ENCODE results near the gene RFX5. TPM values are rescaled to one million over a fixed set of nuclear protein-coding genes. Genes with fewer than 3 reads are reported as not detected.

The RFX5 gene
- polyA plus RNA-seq, 1 donor (not counting 4 experiments of a cell fraction or from before 2014, with no cell fraction given), result 55.4 TPM

- H3K27ac ChIP-seq (ENCODE audit: control insufficient read depth, insufficient read depth, low read length), result no peak overlapping the region
- H3K4me1 ChIP-seq (ENCODE audit: control insufficient read depth, extremely low read depth, insufficient read depth, low read length), result peaks cover 23% of the 10 kb centered on the region
- H3K9me3 ChIP-seq (ENCODE audit: control insufficient read depth, low read depth, low read length), result no peaks in the 10 kb centered on the region
- H3K79me2 ChIP-seq (ENCODE audit: control insufficient read depth, insufficient read depth, low read length), result peaks cover 11% of the 10 kb centered on the region
- dilution Hi-C loops (cut with MboI; ENCODE audit: extremely low pct_ligation_motif_present, low sequenced_read_pairs), result no loop called here
- DNase-seq (ENCODE audit: low read depth, low spot score), result no peak
- TF ChIP-seq CTCF (optimal IDR thresholded peaks at IDR 0.05 in 1 of 3, IDR thresholded peaks at IDR 0.05 in 1 of 3, conservative IDR thresholded peaks at IDR 0.05 in 1 of 3; ENCODE audit: extremely low read depth in 1 of 3, insufficient read depth in 2 of 3, low read length in 3 of 3) (no peak), EZH2 (IDR thresholded peaks at IDR 0.05; ENCODE audit: low read length) (no peak)
- no peaks in the 10 kb centered on the region for H3K27me3 ChIP-seq (ENCODE audit: control insufficient read depth, extremely low read depth, insufficient read depth, low read length)
- no peak overlapping the region for H2AFZ ChIP-seq (ENCODE audit: control insufficient read depth, low read length)
- no peak for FAIRE-seq
- H4K20me1 ChIP-seq (ENCODE audit: control insufficient read depth, extremely low read depth, insufficient read depth, low read length), result peaks cover 7% of the 10 kb centered on the region
- H3K9me1 ChIP-seq (ENCODE audit: control insufficient read depth, extremely low read depth, insufficient read depth, low read length), result peaks cover 6% of the 10 kb centered on the region
- H3K4me2 ChIP-seq (ENCODE audit: control insufficient read depth, extremely low read depth, insufficient read depth, low read depth, low read length), result no peak overlapping the region
- H3K4me3 ChIP-seq (ENCODE audit: control insufficient read depth in 2 of 3, extremely low read depth in 1 of 3, insufficient read depth in 2 of 3, low read depth in 1 of 3, low read length in 3 of 3), result no peak overlapping the region
- H3K36me3 ChIP-seq (ENCODE audit: control insufficient read depth in 2 of 2, extremely low read depth in 1 of 2, insufficient read depth in 2 of 2, low read length in 2 of 2), result peaks cover 25 to 56% of the 10 kb centered on the region in 2 experiments
- no peak overlapping the region for H3K9ac ChIP-seq (ENCODE audit: control insufficient read depth, extremely low read depth, insufficient read depth, low read length)
Observed at GRCh38 chr1:151313501-151313900, 33.6 kb downstream of the RFX5 start.

GRCh38 chr1:151312826-151313225, 34.2 kb downstream of the RFX5 start:
- no peaks in the 10 kb centered on the region for H3K27me3 ChIP-seq (ENCODE audit: control insufficient read depth, extremely low read depth, insufficient read depth, low read length)
- TF ChIP-seq CTCF (optimal IDR thresholded peaks at IDR 0.05 in 1 of 3, IDR thresholded peaks at IDR 0.05 in 1 of 3, conservative IDR thresholded peaks at IDR 0.05 in 1 of 3; ENCODE audit: extremely low read depth in 1 of 3, insufficient read depth in 2 of 3, low read length in 3 of 3), result no peak
- TF ChIP-seq EZH2 (IDR thresholded peaks at IDR 0.05; ENCODE audit: low read length), result no peak
- dilution Hi-C loops (cut with MboI; ENCODE audit: extremely low pct_ligation_motif_present, low sequenced_read_pairs), result no loop called here
- H3K4me1 ChIP-seq (ENCODE audit: control insufficient read depth, extremely low read depth, insufficient read depth, low read length), result peaks cover 23% of the 10 kb centered on the region
- H3K4me3 ChIP-seq (ENCODE audit: control insufficient read depth in 2 of 3, extremely low read depth in 1 of 3, insufficient read depth in 2 of 3, low read depth in 1 of 3, low read length in 3 of 3), result no peak overlapping the region
- H3K27ac ChIP-seq (ENCODE audit: control insufficient read depth, insufficient read depth, low read length), result peak overlapping the region; percentile 96
- peaks cover 6% of the 10 kb centered on the region for H3K9me1 ChIP-seq (ENCODE audit: control insufficient read depth, extremely low read depth, insufficient read depth, low read length)
- H2AFZ ChIP-seq (ENCODE audit: control insufficient read depth, low read length), result no peak overlapping the region
- DNase-seq (ENCODE audit: low read depth, low spot score) (no peak), FAIRE-seq (no peak)
- H3K9ac ChIP-seq (ENCODE audit: control insufficient read depth, extremely low read depth, insufficient read depth, low read length), result no peak overlapping the region
- no peak overlapping the region for H3K4me2 ChIP-seq (ENCODE audit: control insufficient read depth, extremely low read depth, insufficient read depth, low read depth, low read length)
- H3K9me3 ChIP-seq (ENCODE audit: control insufficient read depth, low read depth, low read length), result no peaks in the 10 kb centered on the region
- H4K20me1 ChIP-seq (ENCODE audit: control insufficient read depth, extremely low read depth, insufficient read depth, low read length), result peaks cover 7% of the 10 kb centered on the region
- H3K79me2 ChIP-seq (ENCODE audit: control insufficient read depth, insufficient read depth, low read length), result peaks cover 11% of the 10 kb centered on the region
- H3K36me3 ChIP-seq (ENCODE audit: control insufficient read depth in 2 of 2, extremely low read depth in 1 of 2, insufficient read depth in 2 of 2, low read length in 2 of 2), result peaks cover 30 to 62% of the 10 kb centered on the region in 2 experiments

Measured in keratinocyte (primary cell).